GM20431 (cell line): ENCODE data around the gene DDX3X.
"Not testable (repeated sequence)": the region's sequence is repeated elsewhere in the genome, so short reads cannot be mapped to it uniquely, and the experiment has no call there.

ENCODE experiments used
- in situ Hi-C: fragments of 300-500 bp; cut with MseI, MboI; formaldehyde crosslinking; loops from one replicate; pipeline ENCODE4 v1.15.0; 2020; ENCODE audit warnings: low sequenced_read_pairs; ENCODE audit not compliant: unreplicated experiment

Gene DDX3X

DNA sequence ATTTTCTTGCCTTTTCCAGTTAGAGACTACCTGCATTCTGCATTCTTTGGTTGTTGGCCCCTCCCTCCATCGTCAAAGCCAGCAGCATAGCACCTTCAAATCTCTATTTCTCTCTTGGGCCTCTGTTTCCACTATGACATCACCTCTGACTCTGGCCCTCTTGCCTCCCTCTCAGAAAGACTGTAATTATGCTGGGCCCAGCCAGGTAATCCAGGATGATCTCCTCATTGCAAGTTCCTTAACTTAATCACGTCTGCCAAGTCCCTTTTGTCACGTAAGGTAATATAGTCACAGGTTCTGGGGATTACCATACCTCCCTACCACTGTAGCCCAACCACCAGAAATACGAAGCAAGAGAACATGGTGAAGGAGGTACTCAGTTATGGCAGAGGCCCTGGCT, 73.9 kb downstream of the DDX3X start:
- in situ Hi-C loops, result no loop called here

- in situ Hi-C loops, result no loop called here
Observed at GRCh38 chrX:41408576-41408975, 74.6 kb downstream of the DDX3X start.

DNA sequence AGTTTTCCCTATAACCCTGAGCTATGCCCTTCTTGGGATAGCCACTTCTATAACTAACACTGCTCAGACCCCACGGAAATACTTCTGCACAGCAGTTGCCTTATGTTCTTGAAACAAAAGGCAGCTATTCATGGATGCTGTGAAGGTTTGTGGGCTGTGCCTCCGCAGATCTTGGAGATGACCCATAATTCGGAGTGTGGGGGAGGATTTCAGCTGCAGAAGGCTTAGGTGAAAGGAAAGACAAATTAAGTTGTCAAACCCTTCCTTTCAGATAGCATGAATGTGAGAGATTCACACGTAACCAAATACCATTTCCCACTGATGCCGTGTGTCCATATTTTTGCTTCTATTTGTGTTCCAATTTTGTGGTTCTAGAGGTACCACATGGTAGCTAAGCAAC, 75.0 kb downstream of the DDX3X start:
- in situ Hi-C loops, result no loop called here

DNA sequence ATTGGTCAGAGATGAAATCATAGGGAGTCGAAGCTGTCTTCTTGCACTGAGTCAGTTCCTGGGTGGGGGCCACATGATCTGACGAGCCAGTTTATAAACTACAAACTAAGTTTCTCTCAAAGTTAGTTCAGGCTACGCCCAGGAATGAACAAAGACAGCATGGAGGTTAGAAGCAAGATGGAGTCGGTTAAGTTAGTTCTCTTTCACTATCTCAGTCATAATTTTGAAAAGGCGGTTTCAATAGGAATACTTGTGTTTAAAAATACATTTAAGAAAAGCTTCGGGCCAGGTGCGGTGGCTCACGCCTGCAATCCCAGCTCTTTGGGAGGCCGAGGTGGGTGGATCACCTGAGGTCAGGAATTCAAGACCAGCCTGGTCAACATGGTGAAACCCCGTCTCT, 77.3 kb downstream of the DDX3X start:
- in situ Hi-C loops, result not testable (repeated sequence)

DNA sequence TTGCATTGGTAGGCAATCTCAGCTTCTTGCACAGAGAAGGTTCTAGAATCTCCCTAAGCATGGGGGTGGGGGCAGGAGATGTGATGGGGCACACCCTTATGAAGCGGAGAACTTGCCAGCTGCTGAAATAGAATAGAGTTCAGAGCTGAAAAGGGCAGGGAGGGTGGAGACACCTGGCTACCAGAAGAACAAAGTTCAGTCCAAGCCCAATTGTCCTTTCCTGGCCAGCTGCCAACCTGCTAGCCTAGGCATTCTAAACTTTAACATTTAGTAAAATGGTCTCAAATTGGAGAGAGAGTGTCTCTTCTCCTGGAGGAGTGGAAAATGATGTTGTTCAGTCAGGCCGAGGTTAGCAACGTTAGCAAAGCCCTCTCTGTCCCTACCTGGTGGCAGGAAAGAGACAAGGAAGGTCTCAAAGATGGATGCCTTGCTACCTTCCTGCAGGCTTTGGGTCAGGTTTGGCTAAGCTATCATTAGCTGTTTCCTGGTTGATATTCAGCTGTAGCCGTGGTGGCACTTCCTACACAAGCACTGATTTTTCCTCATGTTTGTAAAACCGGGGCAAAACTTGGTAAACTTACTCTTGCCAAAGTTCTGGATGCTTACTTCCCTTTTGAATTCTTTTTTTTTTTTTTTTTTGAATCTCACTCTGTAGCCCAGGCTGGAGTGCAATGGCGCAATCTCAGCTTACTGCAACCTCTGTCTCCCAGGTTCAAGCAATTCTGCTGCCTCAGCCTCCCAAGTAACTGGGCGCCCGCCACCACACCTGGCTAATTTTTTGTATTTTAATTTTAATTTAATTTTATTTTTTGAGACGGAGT, 78.5 kb downstream of the DDX3X start:
- in situ Hi-C loops, result no loop called here
